Measurements from ENCODE around the gene SPECC1L. TPM values are rescaled to one million over a fixed set of nuclear protein-coding genes. Genes with fewer than 3 reads are reported as not detected.

Gene SPECC1L
- total and polyA plus RNA-seq, 10 of the 15 experiments (the other 5 are each of a cell fraction or from before 2014, with no cell fraction given) = 1.9 to 40.6 (median 19.1) TPM

- CTCF ChIA-PET = interaction anchor here (0.8 to 1.2 kb wide), 2 partner anchors 16 to 66 kb away, joined by 3 read pairs; no protein-coding TSS in a partner anchor
- H3K4me2 ChIP-seq (ENCODE audit: control insufficient read depth, insufficient read depth) = no peak overlapping the region
- no peak for TF ChIP-seq JUNB (IDR thresholded peaks at IDR 0.05)
- TF ChIP-seq TAF1 (IDR thresholded peaks at IDR 0.05; ENCODE audit: borderline replicate concordance, low read depth, low read length) = no peak
- BruUV-seq (replicated peaks) = no TSS peak
- WGBS (ENCODE audit: insufficient coverage, insufficient replicate concordance, low lambda C conversion rate, missing lambda C conversion rate) = 97% methylated on average over 3 of the region's 3 CpGs
- in situ Hi-C loops (cut with MboI) = no loop called here
- H3K9ac ChIP-seq (ENCODE audit: control insufficient read depth, insufficient read depth, low read length) = no peak overlapping the region
- H3K4me3 ChIP-seq = no peak overlapping the region
- no peaks in the 10 kb centered on the region for H3K9me3 ChIP-seq (replicated peaks; ENCODE audit: control insufficient read depth, insufficient read depth, low read length)
- FAIRE-seq = no peak
- H4K20me1 ChIP-seq (ENCODE audit: control insufficient read depth, insufficient read depth) = no peaks in the 10 kb centered on the region
- POLR2A ChIA-PET = interaction anchor here (0.5 to 1.2 kb wide), 2 partner anchors 9 to 466 kb away, joined by 3 to 6 read pairs; no protein-coding TSS in a partner anchor
- ATAC-seq = no peak
- H3K4me1 ChIP-seq (ENCODE audit: control insufficient read depth, insufficient read depth, low read length) = no peaks in the 10 kb centered on the region
- intact Hi-C loops (cut with micrococcal nuclease; ENCODE audit: unreplicated experiment) = no loop called here
- no peaks in the 10 kb centered on the region for H3K79me2 ChIP-seq (ENCODE audit: control insufficient read depth, insufficient read depth, low read length)
- H3K27ac ChIP-seq (ENCODE audit: control insufficient read depth, insufficient read depth) = no peak overlapping the region
- RAD21 ChIA-PET (ENCODE audit: unreplicated experiment) = interaction anchor here (1.0 kb wide), 1 partner anchor 100 kb away, joined by 3 read pairs; no protein-coding TSS in a partner anchor
- H3K27me3 ChIP-seq (replicated peaks in 1 of 2; ENCODE audit: control insufficient read depth in 2 of 2, insufficient read depth in 2 of 2, low read length in 1 of 2) = no peaks in the 10 kb centered on the region
- no peak for DNase-seq (ENCODE audit: low read depth, low spot score)
- no peak overlapping the region for H2AFZ ChIP-seq (ENCODE audit: control insufficient read depth, low read depth, low read length)
- SMC1A ChIA-PET (ENCODE audit: uncharacterized antibody, unreplicated experiment) = interaction anchor here (0.9 to 1.0 kb wide), 2 partner anchors 47 to 70 kb away, joined by 3 read pairs; no protein-coding TSS in a partner anchor
- H3K36me3 ChIP-seq (ENCODE audit: control insufficient read depth in 2 of 2, insufficient read depth in 2 of 2, low read length in 1 of 2) = peaks cover 1 to 7% of the 10 kb centered on the region in 2 experiments; a peak in 3 of 4 replicates
Measured at GRCh38 chr22:24391836-24392217, 121.2 kb downstream of the SPECC1L start.

GRCh38 chr22:24392218-24392931, 121.7 kb downstream of the SPECC1L start:
- no peak overlapping the region for H3K4me3 ChIP-seq
- no peak overlapping the region for H3K27ac ChIP-seq (ENCODE audit: control insufficient read depth, insufficient read depth)
- H3K9ac ChIP-seq (ENCODE audit: control insufficient read depth, insufficient read depth, low read length) = no peak overlapping the region
- no TSS peak for BruUV-seq (replicated peaks)
- peaks cover 1 to 7% of the 10 kb centered on the region in 2 experiments; a peak in 3 of 4 replicates for H3K36me3 ChIP-seq (ENCODE audit: control insufficient read depth in 2 of 2, insufficient read depth in 2 of 2, low read length in 1 of 2)
- TF ChIP-seq, protein P1, sequence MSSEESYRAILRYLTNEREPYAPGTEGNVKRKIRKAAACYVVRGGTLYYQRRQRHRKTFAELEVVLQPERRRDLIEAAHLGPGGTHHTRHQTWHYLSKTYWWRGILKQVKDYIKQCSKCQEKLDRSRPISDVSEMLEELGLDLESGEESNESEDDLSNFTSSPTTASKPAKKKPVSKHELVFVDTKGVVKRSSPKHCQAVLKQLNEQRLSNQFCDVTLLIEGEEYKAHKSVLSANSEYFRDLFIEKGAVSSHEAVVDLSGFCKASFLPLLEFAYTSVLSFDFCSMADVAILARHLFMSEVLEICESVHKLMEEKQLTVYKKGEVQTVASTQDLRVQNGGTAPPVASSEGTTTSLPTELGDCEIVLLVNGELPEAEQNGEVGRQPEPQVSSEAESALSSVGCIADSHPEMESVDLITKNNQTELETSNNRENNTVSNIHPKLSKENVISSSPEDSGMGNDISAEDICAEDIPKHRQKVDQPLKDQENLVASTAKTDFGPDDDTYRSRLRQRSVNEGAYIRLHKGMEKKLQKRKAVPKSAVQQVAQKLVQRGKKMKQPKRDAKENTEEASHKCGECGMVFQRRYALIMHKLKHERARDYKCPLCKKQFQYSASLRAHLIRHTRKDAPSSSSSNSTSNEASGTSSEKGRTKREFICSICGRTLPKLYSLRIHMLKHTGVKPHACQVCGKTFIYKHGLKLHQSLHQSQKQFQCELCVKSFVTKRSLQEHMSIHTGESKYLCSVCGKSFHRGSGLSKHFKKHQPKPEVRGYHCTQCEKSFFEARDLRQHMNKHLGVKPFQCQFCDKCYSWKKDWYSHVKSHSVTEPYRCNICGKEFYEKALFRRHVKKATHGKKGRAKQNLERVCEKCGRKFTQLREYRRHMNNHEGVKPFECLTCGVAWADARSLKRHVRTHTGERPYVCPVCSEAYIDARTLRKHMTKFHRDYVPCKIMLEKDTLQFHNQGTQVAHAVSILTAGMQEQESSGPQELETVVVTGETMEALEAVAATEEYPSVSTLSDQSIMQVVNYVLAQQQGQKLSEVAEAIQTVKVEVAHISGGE (CRISPR knock-in tag; IDR thresholded peaks at IDR 0.05) = no peak
- TF ChIP-seq TBL1XR1 (IDR thresholded peaks at IDR 0.05; ENCODE audit: low read depth, low read length) (no peak), HDGF (IDR thresholded peaks at IDR 0.05) (no peak), CHD4 (IDR thresholded peaks at IDR 0.05) (no peak)
- ChIA-PET RAD21 (ENCODE audit: unreplicated experiment) (no interaction called here), CTCF (interaction anchor here (0.8 to 1.2 kb wide), 2 partner anchors 17 to 67 kb away, joined by 3 read pairs; no protein-coding TSS in a partner anchor), SMC1A (ENCODE audit: uncharacterized antibody, unreplicated experiment) (interaction anchor here (0.8 kb wide), 1 partner anchor 69 kb away, joined by 3 read pairs; no protein-coding TSS in a partner anchor), POLR2A (interaction anchor here (1.2 kb wide), 1 partner anchor 9 kb away, joined by 3 read pairs; no protein-coding TSS in a partner anchor)
- H3K4me2 ChIP-seq (ENCODE audit: control insufficient read depth, insufficient read depth) = no peak overlapping the region
- no peaks in the 10 kb centered on the region for H3K9me3 ChIP-seq (replicated peaks; ENCODE audit: control insufficient read depth, insufficient read depth, low read length)
- no peaks in the 10 kb centered on the region for H3K27me3 ChIP-seq (replicated peaks in 1 of 2; ENCODE audit: control insufficient read depth in 2 of 2, insufficient read depth in 2 of 2, low read length in 1 of 2)
- H3K4me1 ChIP-seq (ENCODE audit: control insufficient read depth, insufficient read depth, low read length) = no peaks in the 10 kb centered on the region
- WGBS (ENCODE audit: insufficient coverage, insufficient replicate concordance, low lambda C conversion rate, missing lambda C conversion rate) = 99% methylated on average over 4 of the region's 4 CpGs
- H2AFZ ChIP-seq (ENCODE audit: control insufficient read depth, low read depth, low read length) = no peak overlapping the region
- in situ Hi-C loops (cut with MboI) = no loop called here
- H3K79me2 ChIP-seq (ENCODE audit: control insufficient read depth, insufficient read depth, low read length) = no peaks in the 10 kb centered on the region
- no peak for DNase-seq (ENCODE audit: low read depth, low spot score)
- FAIRE-seq = no peak
- no peaks in the 10 kb centered on the region for H4K20me1 ChIP-seq (ENCODE audit: control insufficient read depth, insufficient read depth)
- intact Hi-C loops (cut with micrococcal nuclease; ENCODE audit: unreplicated experiment) = no loop called here
- ATAC-seq = no peak
